ENCODE measurements around the gene HOXA5. TPM values are rescaled to one million over a fixed set of nuclear protein-coding genes. Genes with fewer than 3 reads are reported as not detected.

HOXA5 gene
- total and polyA plus RNA-seq, 2 donors (not counting 3 experiments of a cell fraction or from before 2014, with no cell fraction given): 18.6 to 18.8 TPM

- Histone ChIP-seq H3K4me3 (replicated peaks in 1 of 3; ENCODE audit: insufficient read depth in 1 of 3, low read depth in 1 of 3, low read length in 3 of 3) (peak overlapping the region in 2 of 3 experiments; percentile 40 to 60), H3K9ac (replicated peaks; ENCODE audit: extremely low read depth, insufficient read depth, low read length) (peak overlapping the region; percentile 36), H3K27ac (ENCODE audit: insufficient read depth, low read depth, low read length) (peak overlapping the region; percentile 67), H3K79me2 (ENCODE audit: control insufficient read depth, insufficient read depth, low read length) (peaks cover 73% of the 10 kb centered on the region), H3K4me1 (ENCODE audit: control insufficient read depth, extremely low read depth, insufficient read depth, low read length) (peaks cover 65% of the 10 kb centered on the region), H3K9me3 (replicated peaks; ENCODE audit: control insufficient read depth, insufficient read depth, low read length) (no peaks in the 10 kb centered on the region), H3K27me3 (ENCODE audit: control insufficient read depth in 2 of 2, insufficient read depth in 2 of 2, low read length in 2 of 2) (no peaks in the 10 kb centered on the region), H4K20me1 (replicated peaks; ENCODE audit: control insufficient read depth, extremely low read depth, insufficient read depth, low read length) (no peaks in the 10 kb centered on the region), H3K9me1 (replicated peaks; ENCODE audit: control insufficient read depth, extremely low read depth, insufficient read depth, low read length) (no peaks in the 10 kb centered on the region), H2AFZ (ENCODE audit: low read depth, low read length) (no peak overlapping the region), H3K4me2 (ENCODE audit: insufficient read depth, low read length) (peak overlapping the region; percentile 46), H3K36me3 (ENCODE audit: control insufficient read depth in 2 of 2, extremely low read depth in 1 of 2, insufficient read depth in 2 of 2, low read length in 2 of 2) (peaks cover 0 to 11% of the 10 kb centered on the region in 2 experiments)
- TF ChIP-seq MAX (IDR thresholded peaks at IDR 0.05; ENCODE audit: insufficient read depth, insufficient read length) (no peak), GATA2 (IDR thresholded peaks at IDR 0.05; ENCODE audit: insufficient read depth, insufficient read length, low read depth, low read length) (no peak), FOS (IDR thresholded peaks at IDR 0.05; ENCODE audit: borderline replicate concordance, insufficient read depth, low read length) (no peak), EZH2 (IDR thresholded peaks at IDR 0.05; ENCODE audit: borderline replicate concordance, low read depth, low read length, severe bottlenecking) (no peak), POLR2A (IDR thresholded peaks at IDR 0.05; ENCODE audit: low read depth, low read length) (no peak), CTCF (IDR thresholded peaks at IDR 0.05; ENCODE audit: extremely low read depth in 1 of 2, insufficient read depth in 1 of 2, low read depth in 1 of 2, low read length in 2 of 2) (no peak), MYC (IDR thresholded peaks at IDR 0.05; ENCODE audit: low read depth, low read length) (no peak), JUN (IDR thresholded peaks at IDR 0.05; ENCODE audit: borderline replicate concordance, insufficient read depth, insufficient read length, low read depth) (no peak), POLR2AphosphoS5 (IDR thresholded peaks at IDR 0.05; ENCODE audit: insufficient read depth, low read depth, low read length) (no peak)
- DNase-seq (ENCODE audit: low read depth, low spot score): peak; percentile 37
- ChIA-PET CTCF (interaction anchor here (0.9 to 2.7 kb wide), 17 partner anchors 10 to 762 kb away, joined by 3 to 16 read pairs (median 6); partner anchors contain the start of gene HOXA5), POLR2A (interaction anchor here (0.7 to 1.6 kb wide), 4 partner anchors 17 to 443 kb away, joined by 3 to 6 read pairs (median 4); partner anchors contain the start of gene SKAP2)
- dilution Hi-C loops (cut with MboI; ENCODE audit: extremely low pct_ligation_motif_present, low sequenced_read_pairs): no loop called here
- TSS peak; percentile 77 for BruUV-seq (replicated peaks)
- intact Hi-C loops (cut with micrococcal nuclease): no loop called here
- FAIRE-seq: no peak
Measured at GRCh38 chr7:27131390-27131819, 12.1 kb downstream of the HOXA5 start.
